Hematopoietic multipotent progenitor cell treated with erythropoietin and hydrocortisone succinate and interleukin-3 and kit ligand, for 6 days (in vitro differentiated cells): ENCODE data around the gene LGI1.
"Not testable (repeated sequence)": the region's sequence is repeated elsewhere in the genome, so short reads cannot be mapped to it uniquely, and the experiment has no call there.

ENCODE experiments used
- DNase-seq: peaks from one replicate; pipeline ENCODE4 v3.0.0-alpha.2; 2015

The LGI1 gene

DNA sequence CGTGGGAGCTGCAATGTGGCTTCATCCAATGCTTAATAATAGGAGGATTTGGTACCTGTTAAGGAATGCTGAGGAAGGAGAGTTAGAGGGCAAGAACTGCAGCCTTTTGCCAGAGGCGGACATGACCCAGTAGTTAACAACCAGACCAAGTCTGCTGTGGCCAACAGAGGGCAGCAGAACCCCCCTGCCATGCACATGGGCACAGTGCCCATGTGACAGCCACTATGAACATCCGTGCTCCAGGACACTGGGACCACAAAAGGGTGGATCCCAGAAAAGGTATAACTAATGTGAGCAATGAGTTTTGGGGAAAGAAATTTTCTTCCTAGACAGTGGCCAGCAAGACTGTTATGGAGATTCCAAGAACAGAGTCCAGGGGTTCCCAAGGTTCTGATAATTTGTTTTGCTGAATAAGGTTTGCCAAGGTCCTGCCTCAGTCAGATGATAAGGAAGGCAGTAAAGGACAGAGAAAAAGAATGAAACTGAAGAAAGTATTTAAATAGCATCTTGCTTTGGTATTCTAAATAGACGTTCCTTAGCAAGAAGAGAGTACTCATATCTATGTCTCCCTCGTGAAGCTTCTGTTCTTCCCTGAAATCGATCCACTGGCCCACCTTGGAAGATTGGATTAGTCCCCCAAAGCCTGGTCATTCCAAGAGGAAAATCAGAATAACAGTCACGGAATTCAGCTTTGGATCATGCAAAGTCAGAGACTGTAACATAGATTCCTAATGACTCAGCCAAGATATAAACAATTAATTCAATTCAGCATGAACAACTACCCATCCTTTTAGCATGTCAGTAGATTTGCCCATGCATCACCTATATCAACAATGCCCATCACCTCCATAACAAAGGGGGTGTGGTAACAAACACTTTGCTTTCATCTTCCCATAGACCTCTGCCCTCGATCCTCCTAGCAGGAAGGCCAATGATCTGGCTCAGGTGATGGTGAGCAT is 56.0 kb downstream of the LGI1 start:
- DNase-seq = peak; percentile 82

DNA sequence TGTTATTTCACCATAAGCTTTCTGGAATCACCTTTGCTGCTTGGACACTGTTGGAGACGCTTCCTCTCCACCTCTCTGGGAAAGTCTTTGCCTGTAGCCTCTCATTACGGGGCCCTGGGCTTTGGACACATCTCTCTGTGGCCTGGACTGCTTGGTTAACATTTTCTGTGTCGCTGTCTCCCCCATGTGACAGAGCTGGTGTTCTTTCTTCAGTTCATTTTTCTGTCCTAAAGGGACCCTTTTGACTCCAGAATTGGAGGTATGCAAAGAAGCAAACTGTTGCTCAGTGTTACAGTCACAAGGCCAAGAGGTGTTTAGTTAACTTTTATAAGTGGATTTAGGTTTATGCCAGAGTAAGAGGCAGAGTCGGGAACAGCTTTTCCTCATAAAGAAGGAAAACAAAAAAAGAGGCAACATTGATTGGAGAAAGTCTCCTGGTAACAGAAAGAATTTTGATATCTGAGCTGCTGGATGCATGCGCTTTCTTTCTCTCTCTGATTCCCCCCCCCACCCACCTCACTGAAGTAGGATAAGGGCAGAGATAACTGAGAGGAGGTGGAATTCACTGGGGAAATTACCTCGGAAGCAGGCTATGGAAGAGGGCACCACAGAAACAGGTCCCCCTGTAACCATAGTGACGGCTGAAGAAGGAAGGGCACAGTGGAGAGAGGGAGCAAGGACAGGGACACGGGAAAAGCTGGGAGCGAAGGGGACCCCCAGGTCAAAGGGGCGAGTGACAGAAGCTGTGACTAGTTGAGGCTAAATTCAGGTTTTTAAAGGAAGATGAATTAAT is 57.8 kb downstream of the LGI1 start:
- DNase-seq = no peak

DNA sequence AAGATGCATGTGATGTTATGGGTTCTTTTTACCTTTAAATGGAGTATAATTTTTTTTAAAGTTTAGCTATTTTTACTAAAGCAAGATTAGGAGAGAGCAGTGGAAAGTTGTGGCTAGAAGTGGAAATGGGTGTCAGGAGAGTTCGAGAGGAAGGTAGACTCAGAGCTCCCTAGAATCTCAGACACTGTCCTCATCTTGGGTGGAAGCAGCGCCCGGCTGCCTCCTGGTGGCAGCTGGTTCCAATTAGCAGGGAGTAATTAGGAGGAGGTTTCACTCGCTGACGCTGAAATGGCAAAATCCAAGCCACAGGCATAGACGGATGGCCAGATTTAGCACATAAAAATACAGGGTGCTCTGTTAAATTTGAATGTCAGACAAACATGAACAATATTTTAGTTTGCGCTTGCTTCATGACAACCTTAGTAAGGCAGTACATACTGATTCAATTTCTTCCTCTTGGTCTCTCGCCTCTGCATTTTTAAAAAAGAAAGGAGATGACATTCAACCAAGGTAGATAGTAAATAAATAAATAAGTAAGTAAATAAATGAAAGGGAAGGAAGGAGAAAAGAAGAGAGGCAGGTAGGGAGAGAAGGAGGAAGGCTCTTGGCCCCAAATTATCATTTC is 58.5 kb downstream of the LGI1 start:
- peak; percentile 69 for DNase-seq

DNA sequence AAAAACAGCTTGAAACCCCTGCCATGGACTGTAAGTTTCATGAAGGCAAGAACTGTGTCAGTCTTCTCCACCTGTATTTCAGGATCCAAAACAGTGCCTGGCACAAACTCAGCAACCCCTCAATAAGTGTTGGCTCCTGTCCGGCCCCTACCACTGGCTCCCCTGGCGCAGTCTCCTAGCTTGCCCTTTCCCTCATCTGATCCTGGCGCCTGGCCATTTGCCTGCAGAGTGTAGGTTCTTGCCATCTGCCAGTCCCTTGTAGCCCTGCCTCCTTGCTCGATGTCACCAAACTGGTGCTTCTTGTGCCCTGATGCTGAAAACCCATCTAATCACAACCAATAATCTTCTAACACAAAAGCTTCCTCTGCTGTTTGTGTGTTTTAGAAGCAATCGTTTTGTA is 60.4 kb downstream of the LGI1 start:
- no peak for DNase-seq

DNA sequence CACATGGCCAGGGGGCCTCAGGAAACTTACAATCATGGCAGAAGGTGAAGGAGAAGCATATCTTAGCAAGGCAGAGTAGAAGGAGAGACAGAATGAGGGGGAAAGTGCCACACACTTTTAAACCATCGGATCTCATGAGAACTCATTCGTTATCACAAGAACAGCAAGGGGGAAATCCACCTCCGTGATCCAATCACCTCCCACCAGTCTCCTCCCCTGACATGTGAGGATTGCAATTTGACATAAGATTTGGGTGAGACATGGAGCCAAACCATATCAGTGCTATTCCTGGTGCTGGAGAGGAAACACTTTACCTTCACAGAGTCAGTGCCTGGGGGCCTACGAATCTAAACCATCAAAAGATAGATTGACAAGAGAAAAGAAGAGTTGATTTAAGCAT is 61.8 kb downstream of the LGI1 start:
- DNase-seq = no peak

DNA sequence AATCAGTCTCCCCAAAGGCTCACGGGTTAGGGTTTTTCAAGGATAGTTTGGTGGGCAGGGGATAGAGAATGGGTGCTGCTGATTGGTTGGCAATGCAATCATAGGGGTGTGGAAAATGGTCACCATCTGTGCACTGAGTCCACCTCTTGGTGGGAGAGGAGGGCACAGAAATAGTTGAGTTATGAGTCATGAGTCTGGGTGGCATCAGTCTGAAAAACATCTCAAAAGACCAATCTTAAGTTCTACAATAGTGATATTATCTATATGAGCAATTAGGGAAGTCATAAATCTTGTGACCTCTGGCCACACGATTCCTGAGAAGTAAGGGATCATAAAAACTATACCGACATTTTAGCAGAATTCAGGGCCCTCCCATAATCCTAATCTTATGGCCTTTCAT is 62.7 kb downstream of the LGI1 start:
- DNase-seq = no peak

DNA sequence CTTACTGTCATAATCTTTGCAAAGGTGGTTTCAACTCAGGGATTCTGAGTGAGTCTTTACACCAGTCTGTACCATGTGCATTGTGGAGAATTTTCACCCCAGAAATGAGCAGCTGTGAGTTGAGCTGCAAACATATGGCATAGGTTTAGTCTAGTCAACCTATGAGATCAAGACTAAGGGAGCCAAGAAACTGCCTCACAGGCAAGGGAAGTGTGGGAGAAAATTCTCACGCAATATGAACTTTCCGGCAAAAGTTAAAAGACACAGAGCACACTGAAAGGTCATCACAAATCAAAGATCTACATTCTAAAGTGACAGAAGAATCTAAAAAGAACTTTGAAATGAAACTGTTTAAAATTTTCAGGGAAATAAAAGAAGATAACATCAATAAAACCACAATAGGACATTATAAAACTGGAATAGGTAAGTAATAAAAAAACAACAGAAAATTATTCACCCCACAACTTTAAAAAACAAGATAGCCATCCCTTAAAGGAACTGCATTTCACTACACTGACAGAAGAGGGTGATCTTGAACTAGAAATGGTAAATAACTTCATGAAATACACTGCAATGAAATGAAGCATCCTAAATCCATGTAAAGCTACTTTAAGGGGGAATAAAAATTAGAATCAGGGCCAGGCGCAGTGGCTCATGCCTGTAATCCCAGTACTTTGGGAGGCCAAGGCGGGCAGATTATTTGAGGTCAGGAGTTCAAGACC is 63.5 kb downstream of the LGI1 start:
- DNase-seq = peak; percentile 43

DNA sequence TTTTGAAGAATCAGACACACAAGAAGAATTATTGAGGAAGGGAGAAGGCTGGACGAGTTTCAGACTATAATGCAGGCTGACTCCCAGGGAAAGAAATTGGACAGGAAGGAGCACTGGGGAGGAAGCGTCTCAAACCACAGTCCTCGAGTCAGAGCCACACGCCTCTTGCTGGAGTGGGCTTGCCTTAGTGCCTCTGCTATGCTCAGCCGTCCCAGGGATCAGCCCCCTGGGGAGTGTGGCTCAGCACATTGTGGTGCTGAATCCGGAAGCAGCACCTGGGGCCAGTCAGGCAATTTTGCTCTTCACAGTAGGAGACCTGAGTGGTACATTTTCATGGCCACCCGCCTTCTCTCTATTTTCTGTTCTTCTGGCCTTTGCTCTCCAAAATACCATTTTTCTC is 68.6 kb downstream of the LGI1 start:
- DNase-seq = no peak

DNA sequence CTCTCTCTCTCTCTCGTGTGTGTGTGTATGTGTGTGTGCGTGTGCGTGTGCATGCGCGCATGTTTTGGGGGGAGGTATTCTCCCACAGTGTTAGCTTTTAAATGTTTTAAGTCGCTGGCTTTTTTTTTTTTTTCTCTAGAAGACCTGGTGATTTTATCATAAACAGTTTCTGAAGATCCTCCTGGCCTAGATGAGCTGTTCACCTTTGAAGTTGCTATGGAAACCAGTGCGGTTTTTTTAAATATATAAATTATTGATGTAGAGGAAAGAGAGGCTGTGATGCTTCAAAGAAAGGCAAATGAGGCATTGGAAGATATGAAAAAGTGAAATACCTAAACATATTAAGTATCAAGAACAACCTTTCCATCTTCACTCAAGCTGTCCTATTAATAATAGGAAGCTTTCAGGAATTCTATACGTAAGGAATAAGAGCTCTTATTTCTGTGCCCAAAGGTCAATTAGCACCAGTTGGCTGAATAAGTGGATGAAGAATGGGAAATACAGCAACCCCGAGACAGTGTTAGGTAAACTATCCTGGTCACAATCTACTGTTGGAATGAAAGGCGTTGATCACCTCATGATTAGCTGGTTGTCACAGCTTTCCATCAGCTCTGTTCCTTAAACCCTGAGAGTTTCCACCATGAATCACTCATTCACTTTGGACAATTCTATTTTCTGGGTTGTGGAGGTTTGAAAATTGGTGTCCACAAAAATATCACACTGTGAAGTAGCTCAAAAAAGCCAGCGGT is 69.5 kb downstream of the LGI1 start:
- DNase-seq = no peak

DNA sequence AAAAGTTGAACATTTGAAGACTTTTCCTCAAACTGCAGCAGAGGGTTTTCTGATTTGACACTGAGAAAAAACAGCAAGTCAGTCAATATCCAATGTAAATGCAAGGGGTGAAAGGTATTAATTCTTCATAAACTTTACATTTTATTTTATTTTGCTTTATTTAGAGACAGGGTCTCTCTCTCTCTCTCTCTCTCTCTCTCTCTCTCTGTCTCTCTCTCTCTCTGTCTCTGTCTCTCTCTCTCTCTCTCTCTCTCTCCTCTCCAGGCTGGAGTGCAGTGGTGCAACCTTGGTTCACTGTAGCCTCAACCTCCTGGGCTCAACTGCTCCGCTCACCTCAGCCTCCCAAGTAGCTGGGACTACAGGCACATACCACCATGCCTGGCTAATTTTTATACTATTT is 73.3 kb downstream of the LGI1 start:
- DNase-seq = not testable (repeated sequence)

DNA sequence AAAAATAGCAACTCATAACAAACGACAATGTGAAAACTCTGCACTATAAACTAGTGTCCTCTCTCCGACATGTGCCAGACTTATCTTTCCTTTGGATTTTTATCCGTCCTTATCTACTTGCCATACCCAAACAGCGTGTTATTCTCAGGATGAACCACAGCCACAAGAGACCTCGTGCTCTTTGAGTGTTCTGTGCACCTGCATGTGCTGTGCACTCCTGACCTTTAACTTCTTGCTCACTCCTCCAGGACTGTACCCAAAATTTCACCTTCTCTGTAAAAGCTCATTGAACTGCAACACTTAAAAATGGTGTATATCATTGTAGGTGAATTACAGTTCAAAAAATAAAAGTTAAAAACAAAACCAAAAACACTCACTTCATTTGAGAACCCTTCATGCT is 78.0 kb downstream of the LGI1 start:
- no peak for DNase-seq

DNA sequence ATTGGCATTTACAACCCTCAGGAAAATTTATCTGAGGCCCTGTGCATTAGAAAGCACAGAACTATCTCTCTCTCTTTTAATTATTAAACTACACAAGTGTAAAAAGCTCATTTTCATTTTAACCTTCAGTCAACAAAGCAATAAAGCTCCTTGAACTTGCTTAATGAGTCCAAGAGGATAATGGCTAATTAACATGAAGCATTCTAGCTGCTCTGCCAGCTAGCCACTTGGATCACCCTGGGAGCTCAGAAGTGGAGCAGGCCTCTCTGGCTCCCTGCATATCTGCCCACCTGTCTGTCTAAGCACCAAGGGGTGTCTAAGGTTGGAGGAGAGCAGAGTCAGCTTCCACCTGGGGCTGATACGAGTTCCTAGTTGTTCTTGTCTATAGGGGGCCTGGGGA is 80.1 kb downstream of the LGI1 start:
- DNase-seq = no peak

DNA sequence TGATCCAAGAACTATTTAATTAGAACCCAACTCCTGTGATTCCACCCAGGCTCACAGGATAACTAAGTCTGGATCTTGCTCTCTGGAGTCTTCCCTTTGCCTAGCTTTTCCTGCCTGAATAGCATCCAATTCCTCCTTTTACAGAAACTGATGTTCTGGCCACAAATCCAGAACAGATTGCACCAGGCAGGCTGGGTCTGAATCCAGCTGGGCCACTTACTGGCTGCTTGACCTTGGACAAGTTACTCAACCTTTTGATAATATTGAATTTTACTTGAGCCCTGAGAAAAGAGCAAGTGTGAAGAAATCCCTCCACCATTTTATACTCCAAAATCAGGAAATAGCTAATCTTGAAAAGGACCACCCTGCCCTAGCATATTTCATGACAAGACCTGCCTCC is 80.5 kb downstream of the LGI1 start:
- DNase-seq = no peak

DNA sequence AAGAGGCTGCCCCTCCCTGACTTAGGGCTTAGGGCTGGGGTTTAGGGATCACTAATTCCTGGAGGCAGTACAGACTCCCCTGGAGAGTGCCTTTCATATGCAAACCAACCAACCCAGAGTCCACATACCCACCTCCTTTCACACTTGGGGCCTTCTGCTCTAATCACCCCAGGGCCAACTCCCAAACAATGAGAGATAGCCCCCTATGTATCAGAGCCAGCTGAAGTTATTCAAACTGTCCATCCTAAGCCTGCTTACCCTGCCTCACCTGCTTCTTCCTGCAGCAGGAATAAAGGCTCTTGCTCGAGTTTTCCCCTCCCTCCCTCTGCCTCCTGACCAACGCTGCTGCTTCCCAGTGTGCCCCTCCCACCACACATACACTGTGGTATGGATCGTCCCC is 84.2 kb downstream of the LGI1 start:
- no peak for DNase-seq

DNA sequence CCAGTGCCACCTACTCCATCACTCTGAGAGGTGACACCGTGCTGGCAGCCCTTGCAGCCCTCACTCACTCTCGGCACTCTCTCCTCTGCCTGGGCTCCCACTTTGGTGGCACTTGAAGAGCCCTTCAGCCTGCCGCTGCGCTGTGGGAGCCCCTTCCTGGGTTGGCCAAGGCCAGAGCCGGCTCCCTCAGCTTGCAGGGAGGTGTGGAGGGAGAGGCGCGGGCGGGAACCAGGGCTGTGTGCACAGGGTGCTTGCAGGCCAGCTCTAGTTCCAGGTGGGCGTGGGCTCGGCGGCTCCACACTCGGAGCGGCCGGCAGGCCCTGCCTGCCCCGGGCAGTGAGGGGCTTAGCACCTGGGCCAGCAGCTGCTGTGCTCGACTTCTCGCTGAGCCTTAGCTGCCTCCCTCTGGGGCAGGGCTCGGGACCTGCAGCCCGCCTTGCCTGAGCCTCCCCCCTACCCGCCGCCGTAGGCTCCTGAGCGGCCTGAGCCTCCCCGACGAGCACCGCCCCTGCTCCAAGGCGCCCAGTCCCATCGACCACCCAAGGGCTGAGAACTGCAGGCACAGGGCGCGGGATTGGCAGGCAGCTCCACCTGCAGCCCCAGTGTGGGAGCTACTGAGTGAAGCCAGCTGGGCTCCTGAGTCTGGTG is 87.4 kb downstream of the LGI1 start:
- DNase-seq = no peak
